ELF-1 (cell line): Measurements from ENCODE around the gene AP1S3.
"Not testable (repeated sequence)": the region's sequence is repeated elsewhere in the genome, so short reads cannot be mapped to it uniquely, and the experiment has no call there.

ENCODE experiments used
- DNase-seq: peaks from one replicate; pipeline ENCODE4 v3.0.0-alpha.2; 2016; ENCODE audit warnings: low read depth, low spot score

Gene AP1S3

GRCh38 chr2:223853425-223853837 lies 16.0 kb upstream of the AP1S3 start:
- no peak for DNase-seq

GRCh38 chr2:223852281-223852795 lies 15.0 kb upstream of the AP1S3 start:
- no peak for DNase-seq

GRCh38 chr2:223847410-223847809 lies 10.0 kb upstream of the AP1S3 start:
- DNase-seq = no peak

GRCh38 chr2:223846515-223846914 lies 9.1 kb upstream of the AP1S3 start:
- no peak for DNase-seq

DNA sequence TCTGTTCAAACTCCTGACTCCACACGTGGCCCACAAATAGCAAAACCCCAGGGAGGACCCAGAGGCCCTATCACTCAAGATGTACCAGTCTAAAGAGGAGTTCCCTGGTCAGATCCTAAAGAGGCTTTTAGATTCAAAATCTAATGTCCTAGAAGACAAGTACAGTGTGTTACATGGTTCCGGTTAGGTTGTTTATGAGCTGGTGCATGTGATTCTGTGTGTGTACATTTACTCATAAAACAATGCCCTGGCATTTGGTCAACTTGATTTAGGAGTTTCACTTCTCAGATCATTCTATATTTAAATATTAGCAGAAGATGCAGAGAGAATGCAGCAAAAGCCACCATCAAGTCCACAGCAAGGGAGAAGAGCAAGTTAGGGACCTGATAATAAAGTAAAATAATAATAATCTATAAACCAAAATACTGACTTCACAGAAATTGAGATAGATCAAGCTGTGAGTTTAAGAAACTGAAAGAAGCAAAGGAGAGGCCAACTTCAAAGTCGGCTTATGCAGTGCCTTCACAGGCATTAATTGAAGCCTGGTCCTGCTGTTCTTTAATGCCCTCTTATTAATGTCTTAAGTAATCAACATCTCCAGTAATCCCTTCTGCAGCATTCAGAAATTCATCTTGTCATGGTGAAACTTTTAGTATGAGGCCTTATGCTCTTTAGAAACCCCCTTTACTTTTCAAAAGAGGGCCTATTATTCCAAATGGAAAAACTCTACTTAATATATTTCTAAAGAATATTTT lies 4.2 kb upstream of the AP1S3 start:
- no peak for DNase-seq

GRCh38 chr2:223835701-223836532 lies 1.5 kb downstream of the AP1S3 start:
- peak; percentile 13 for DNase-seq

GRCh38 chr2:223834431-223834830 lies 3.0 kb downstream of the AP1S3 start:
- no peak for DNase-seq

GRCh38 chr2:223832241-223832903 lies 5.0 kb downstream of the AP1S3 start:
- DNase-seq = no peak

- DNase-seq = no peak
Measured at GRCh38 chr2:223829128-223829527, 8.3 kb downstream of the AP1S3 start.

GRCh38 chr2:223828314-223828713 lies 9.1 kb downstream of the AP1S3 start:
- DNase-seq = no peak

DNA sequence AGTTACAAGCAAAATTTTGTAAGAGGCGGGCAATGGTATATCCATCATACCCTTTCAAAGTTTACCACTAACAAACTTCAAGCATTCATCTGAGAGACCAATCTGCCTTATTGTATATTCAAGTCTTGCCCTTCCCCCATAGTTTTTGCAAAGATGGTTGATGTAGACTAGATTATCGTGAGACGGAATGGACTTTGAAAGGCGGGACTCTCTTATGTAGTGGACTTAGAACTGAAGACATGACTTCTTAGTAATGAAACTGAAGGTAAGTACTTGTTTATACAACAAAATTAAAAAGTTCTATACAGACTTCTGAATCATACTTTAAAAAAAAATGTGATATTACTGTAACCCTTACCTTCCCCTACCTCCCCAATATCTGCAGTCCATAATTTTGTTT lies 10.4 kb downstream of the AP1S3 start:
- DNase-seq = no peak

DNA sequence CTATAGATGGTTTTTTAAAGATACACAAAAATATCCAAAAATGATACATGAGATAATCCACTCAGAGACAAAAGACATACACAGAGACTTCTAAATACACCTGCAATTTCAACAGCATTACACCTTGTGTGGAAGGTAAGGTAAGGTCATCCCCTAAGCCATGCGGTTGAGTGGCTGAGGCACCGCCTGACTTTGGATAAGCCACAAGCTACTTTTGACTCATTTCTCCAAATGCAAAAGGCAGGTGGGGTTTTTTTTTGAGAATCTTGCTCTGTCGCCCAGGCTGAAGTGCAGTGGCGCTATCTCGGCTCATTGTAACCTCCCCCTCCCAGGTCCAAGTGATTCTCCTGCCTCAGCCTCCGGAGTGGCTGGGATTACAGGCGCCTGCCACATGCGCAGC lies 13.1 kb downstream of the AP1S3 start:
- no peak for DNase-seq

- no peak for DNase-seq
Measured at GRCh38 chr2:223822818-223823217, 14.6 kb downstream of the AP1S3 start.

- DNase-seq = no peak
Measured at GRCh38 chr2:223820549-223820948, 16.8 kb downstream of the AP1S3 start.

GRCh38 chr2:223819891-223820290 lies 17.5 kb downstream of the AP1S3 start:
- no peak for DNase-seq

- DNase-seq = no peak
Measured at GRCh38 chr2:223815884-223816570, 21.4 kb downstream of the AP1S3 start.

GRCh38 chr2:223815186-223815883 lies 22.0 kb downstream of the AP1S3 start:
- DNase-seq = no peak

DNA sequence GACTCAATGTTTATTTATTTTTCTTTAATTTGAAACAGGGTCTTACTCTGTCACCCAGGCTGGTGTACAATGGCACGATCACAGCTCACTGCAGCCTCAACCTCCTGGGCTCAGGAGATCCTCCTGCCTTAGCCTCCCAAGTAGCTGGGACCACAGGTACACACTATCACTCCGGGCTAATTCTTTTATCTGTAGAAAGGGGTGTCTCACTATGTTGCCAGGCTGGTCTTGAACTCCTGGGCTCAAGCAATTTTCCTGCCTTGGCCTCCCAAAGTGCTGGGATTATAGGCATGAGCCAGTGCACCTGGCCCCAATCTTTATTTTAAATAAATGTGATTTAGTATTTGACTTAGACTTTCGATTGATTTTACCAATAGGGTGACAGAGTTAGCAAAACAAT lies 22.6 kb downstream of the AP1S3 start:
- not testable (repeated sequence) for DNase-seq

DNA sequence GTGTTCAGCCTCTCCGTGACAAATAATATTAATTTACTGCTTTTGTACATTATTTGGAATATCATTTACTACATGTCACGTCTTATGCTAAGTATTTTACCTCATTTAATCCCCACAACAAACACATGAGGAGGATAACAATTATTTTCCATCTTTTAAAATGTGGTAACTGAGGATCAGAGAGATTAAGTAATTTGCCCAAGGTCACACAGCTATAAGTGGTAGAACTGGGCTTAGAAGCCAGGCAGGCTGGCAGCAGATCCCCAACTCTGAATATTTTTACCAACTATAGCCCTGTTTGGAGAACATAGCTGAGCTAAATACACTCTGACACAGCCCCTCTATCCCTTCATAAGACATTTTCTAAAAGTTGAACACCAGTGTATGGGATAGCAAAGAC lies 24.1 kb downstream of the AP1S3 start:
- no peak for DNase-seq

- no peak for DNase-seq
Measured at GRCh38 chr2:223811757-223812156, 25.6 kb downstream of the AP1S3 start.

GRCh38 chr2:223805008-223805407 lies 32.4 kb downstream of the AP1S3 start:
- no peak for DNase-seq
